Keratinocyte (primary cell): ENCODE measurements around the gene MPO. TPM values are rescaled to one million over a fixed set of nuclear protein-coding genes. Genes with fewer than 3 reads are reported as not detected.

Source experiments
- DNase-seq: peaks from one replicate; pipeline ENCODE4 v3.0.0-alpha.2; 2011; ENCODE audit warnings: low read depth, missing footprints, low spot score
- FAIRE-seq: peaks from 2 replicates; lab custom pipeline; 2011; peaks lifted over from hg19 to GRCh38; lab: Jason Lieb, UNC
- H2AFZ ChIP-seq: 2 replicates; pipeline ENCODE4 v1.6.0; 2012; ENCODE audit warnings: low read length, control low read depth, inconsistent platforms; ENCODE audit not compliant: control insufficient read depth
- H3K27ac ChIP-seq: 2 replicates; pipeline ENCODE4 v1.5.1; 2011; ENCODE audit warnings: low read length; ENCODE audit not compliant: control insufficient read depth, insufficient read depth
- H3K27me3 ChIP-seq: 3 replicates; pipeline ENCODE4 v1.6.0; 2011; ENCODE audit warnings: low read length; ENCODE audit not compliant: control insufficient read depth, insufficient read depth; ENCODE audit errors: extremely low read depth
- H3K36me3 ChIP-seq, 2 experiments: 2 replicates in 1 of 2; 3 replicates in 1 of 2; pipeline ENCODE4 v1.5.1; 2011; ENCODE audit warnings: low read length in 2 of 2, mild to moderate bottlenecking in 1 of 2; ENCODE audit not compliant: control insufficient read depth in 2 of 2, insufficient read depth in 2 of 2; ENCODE audit errors: extremely low read depth in 1 of 2
- H3K4me1 ChIP-seq: 3 replicates; pipeline ENCODE4 v1.5.1; 2011; ENCODE audit warnings: low read length; ENCODE audit not compliant: control insufficient read depth, insufficient read depth; ENCODE audit errors: extremely low read depth
- H3K4me2 ChIP-seq: 3 replicates; pipeline ENCODE4 v1.6.0; 2011; ENCODE audit warnings: low read depth, low read length; ENCODE audit not compliant: control insufficient read depth, insufficient read depth; ENCODE audit errors: extremely low read depth
- H3K4me3 ChIP-seq, 3 experiments: fragments of 200-600 bp in 1 of 3; sonication (generic) in 1 of 3; 2 replicates in 2 of 3; 3 replicates in 1 of 3; pipeline ENCODE4 v1.5.1; 2011 to 2016; ENCODE audit warnings: low read length in 3 of 3, mild to moderate bottlenecking in 3 of 3, control low read depth in 2 of 3, inconsistent platforms in 1 of 3, low read depth in 1 of 3, mixed read lengths in 1 of 3, mixed run types in 1 of 3, moderate library complexity in 1 of 3; ENCODE audit not compliant: control insufficient read depth in 2 of 3, insufficient read depth in 2 of 3; ENCODE audit errors: extremely low read depth in 1 of 3
- H3K79me2 ChIP-seq: 2 replicates; pipeline ENCODE4 v1.6.0; 2012; ENCODE audit warnings: low read length; ENCODE audit not compliant: control insufficient read depth, insufficient read depth
- H3K9ac ChIP-seq: 3 replicates; pipeline ENCODE4 v1.6.0; 2011; ENCODE audit warnings: low read length; ENCODE audit not compliant: control insufficient read depth, insufficient read depth; ENCODE audit errors: extremely low read depth
- H3K9me1 ChIP-seq: 3 replicates; pipeline ENCODE4 v1.6.0; 2011; ENCODE audit warnings: low read length; ENCODE audit not compliant: control insufficient read depth, insufficient read depth; ENCODE audit errors: extremely low read depth
- H3K9me3 ChIP-seq: 2 replicates; pipeline ENCODE4 v1.5.1; 2012; ENCODE audit warnings: low read depth, low read length; ENCODE audit not compliant: control insufficient read depth
- H4K20me1 ChIP-seq: 3 replicates; pipeline ENCODE4 v1.6.0; 2011; ENCODE audit warnings: low read length; ENCODE audit not compliant: control insufficient read depth, insufficient read depth; ENCODE audit errors: extremely low read depth
- EZH2 ChIP-seq: IDR thresholded peaks from one replicate; pipeline ENCODE4 v1.6.1; 2012; ENCODE audit warnings: inconsistent platforms, mild to moderate bottlenecking, low read length, moderate library complexity
- dilution Hi-C: fragments of 300-500 bp; cut with MboI; formaldehyde crosslinking; loops from one replicate; pipeline ENCODE4 v1.7.0; 2020; ENCODE audit warnings: low sequenced_read_pairs; ENCODE audit not compliant: extremely low pct_ligation_motif_present
- polyA minus RNA-seq, 3 experiments: library from RNA; depleted of rRNA, polyadenylated mRNA; stranded (reverse); fragments of >200 nt; gene quantifications; 1 replicate in 1 of 3; 2 replicates in 1 of 3; 3 replicates in 1 of 3; pipeline ENCODE4 v1.2.3, GENCODE V29; 2011
- polyA plus RNA-seq, 5 experiments: library from polyadenylated mRNA; depleted of rRNA in 3 of 5; stranded (reverse) in 3 of 5; stranded (forward) in 1 of 5; unstranded in 1 of 5; fragments of >200 nt; gene quantifications; 1 replicate in 1 of 5; 2 replicates in 3 of 5; 3 replicates in 1 of 5; pipeline versions ENCODE4 v1.2.1 to v1.2.3, GENCODE V29; 2011 to 2012; ENCODE audit warnings: missing spikeins in 2 of 5, low read depth in 1 of 5, low replicate concordance in 1 of 5
- TF ChIP-seq, protein P1 (sequence below), 3 experiments: IDR thresholded peaks in 1 of 3; conservative IDR thresholded peaks in 1 of 3; optimal IDR thresholded peaks in 1 of 3; 2 replicates in 2 of 3; 3 replicates in 1 of 3; pipeline versions ENCODE3 to v1.5.1; 2011; ENCODE audit warnings: low read length in 3 of 3, mild to moderate bottlenecking in 3 of 3, moderate library complexity in 2 of 3, control low read depth in 1 of 3, inconsistent platforms in 1 of 3; ENCODE audit not compliant: insufficient read depth in 2 of 3; ENCODE audit errors: extremely low read depth in 1 of 3

The MPO gene, protein sequence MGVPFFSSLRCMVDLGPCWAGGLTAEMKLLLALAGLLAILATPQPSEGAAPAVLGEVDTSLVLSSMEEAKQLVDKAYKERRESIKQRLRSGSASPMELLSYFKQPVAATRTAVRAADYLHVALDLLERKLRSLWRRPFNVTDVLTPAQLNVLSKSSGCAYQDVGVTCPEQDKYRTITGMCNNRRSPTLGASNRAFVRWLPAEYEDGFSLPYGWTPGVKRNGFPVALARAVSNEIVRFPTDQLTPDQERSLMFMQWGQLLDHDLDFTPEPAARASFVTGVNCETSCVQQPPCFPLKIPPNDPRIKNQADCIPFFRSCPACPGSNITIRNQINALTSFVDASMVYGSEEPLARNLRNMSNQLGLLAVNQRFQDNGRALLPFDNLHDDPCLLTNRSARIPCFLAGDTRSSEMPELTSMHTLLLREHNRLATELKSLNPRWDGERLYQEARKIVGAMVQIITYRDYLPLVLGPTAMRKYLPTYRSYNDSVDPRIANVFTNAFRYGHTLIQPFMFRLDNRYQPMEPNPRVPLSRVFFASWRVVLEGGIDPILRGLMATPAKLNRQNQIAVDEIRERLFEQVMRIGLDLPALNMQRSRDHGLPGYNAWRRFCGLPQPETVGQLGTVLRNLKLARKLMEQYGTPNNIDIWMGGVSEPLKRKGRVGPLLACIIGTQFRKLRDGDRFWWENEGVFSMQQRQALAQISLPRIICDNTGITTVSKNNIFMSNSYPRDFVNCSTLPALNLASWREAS
- polyA plus RNA-seq = not detected in 3 replicates
- not detected for polyA plus RNA-seq (2011; ENCODE audit: low read depth)
- not detected in 2 replicates for polyA plus RNA-seq (2011; cell fraction: cytosol; rRNA removed)
- not detected in 2 replicates for polyA plus RNA-seq (2011; cell fraction: nucleus; rRNA removed)
- not detected in 2 replicates for polyA plus RNA-seq (2012; ENCODE audit: low replicate concordance)
- polyA minus RNA-seq = not detected in 3 replicates
- polyA minus RNA-seq (2011; cell fraction: cytosol; rRNA and poly(A)+ RNA removed) = not detected
- polyA minus RNA-seq (2011; cell fraction: nucleus; rRNA and poly(A)+ RNA removed) = not detected in 2 replicates

DNA sequence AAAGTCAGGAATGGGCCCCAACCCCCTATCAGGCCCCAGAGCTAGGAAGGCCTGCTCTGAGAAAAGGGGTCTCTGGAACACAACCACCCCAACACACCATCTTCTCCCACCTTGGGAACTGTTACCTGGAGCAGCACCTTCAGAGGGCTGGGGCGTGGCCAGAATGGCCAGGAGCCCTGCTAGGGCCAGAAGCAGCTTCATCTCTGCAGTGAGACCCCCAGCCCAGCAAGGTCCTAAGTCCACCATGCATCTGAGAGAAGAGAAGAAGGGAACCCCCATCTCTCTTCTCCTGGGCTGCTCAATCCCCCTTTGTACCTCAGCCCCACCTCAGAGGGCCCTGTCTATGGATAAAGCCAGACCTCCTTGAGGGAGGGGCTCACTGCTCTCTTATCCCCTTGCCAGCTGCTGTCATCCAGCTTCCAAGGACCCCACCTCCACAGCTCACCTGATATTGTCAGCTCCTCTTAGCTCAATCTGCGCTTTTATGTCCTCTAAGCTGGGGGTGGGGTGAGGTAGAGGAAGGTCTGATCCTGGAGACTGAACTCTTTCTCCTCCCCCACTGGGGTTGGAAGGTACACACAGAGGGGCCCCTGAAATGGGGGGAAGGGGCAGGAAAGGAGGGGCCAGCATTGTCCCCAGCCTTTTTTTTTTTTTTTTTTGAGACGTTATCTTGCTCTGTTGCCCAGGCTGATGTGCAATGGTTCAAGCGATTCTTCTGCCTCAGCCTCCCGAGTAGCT lies at the start of gene MPO:
Gene MPO (minus strand): TSS at position 456 of the 738 bp plus-strand sequence. CDS start 177 bp downstream, at position 279.
- no peak within 1 kb of the TSS for H3K4me3 ChIP-seq
- H3K4me1 ChIP-seq = no peaks in the 10 kb centered on the region
- dilution Hi-C loops = loop anchor here (25.0 kb wide), 1 partner anchor 157 kb away; no protein-coding TSS in a partner anchor
- no peaks in the 10 kb centered on the region for H3K9me3 ChIP-seq
- H3K79me2 ChIP-seq = no peaks in the 10 kb centered on the region
- no peaks in the 10 kb centered on the region for H3K9me1 ChIP-seq
- no peak for FAIRE-seq
- DNase-seq = no peak
- no peaks in the 10 kb centered on the region for H3K36me3 ChIP-seq
- peaks cover 40% of the 10 kb centered on the region for H3K27me3 ChIP-seq
- TF ChIP-seq, protein P1, sequence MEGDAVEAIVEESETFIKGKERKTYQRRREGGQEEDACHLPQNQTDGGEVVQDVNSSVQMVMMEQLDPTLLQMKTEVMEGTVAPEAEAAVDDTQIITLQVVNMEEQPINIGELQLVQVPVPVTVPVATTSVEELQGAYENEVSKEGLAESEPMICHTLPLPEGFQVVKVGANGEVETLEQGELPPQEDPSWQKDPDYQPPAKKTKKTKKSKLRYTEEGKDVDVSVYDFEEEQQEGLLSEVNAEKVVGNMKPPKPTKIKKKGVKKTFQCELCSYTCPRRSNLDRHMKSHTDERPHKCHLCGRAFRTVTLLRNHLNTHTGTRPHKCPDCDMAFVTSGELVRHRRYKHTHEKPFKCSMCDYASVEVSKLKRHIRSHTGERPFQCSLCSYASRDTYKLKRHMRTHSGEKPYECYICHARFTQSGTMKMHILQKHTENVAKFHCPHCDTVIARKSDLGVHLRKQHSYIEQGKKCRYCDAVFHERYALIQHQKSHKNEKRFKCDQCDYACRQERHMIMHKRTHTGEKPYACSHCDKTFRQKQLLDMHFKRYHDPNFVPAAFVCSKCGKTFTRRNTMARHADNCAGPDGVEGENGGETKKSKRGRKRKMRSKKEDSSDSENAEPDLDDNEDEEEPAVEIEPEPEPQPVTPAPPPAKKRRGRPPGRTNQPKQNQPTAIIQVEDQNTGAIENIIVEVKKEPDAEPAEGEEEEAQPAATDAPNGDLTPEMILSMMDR (optimal IDR thresholded peaks at IDR 0.05 in 1 of 3, IDR thresholded peaks at IDR 0.05 in 1 of 3, conservative IDR thresholded peaks at IDR 0.05 in 1 of 3; ENCODE audit: extremely low read depth in 1 of 3, insufficient read depth in 2 of 3, low read length in 3 of 3) = no peak
- no peak for TF ChIP-seq EZH2
- H3K9ac ChIP-seq = no peak within 1 kb of the TSS
- no peaks in the 10 kb centered on the region for H4K20me1 ChIP-seq
- no peak within 1 kb of the TSS for H3K27ac ChIP-seq
- H3K4me2 ChIP-seq = no peak within 1 kb of the TSS
- no peak within 1 kb of the TSS for H2AFZ ChIP-seq

DNA sequence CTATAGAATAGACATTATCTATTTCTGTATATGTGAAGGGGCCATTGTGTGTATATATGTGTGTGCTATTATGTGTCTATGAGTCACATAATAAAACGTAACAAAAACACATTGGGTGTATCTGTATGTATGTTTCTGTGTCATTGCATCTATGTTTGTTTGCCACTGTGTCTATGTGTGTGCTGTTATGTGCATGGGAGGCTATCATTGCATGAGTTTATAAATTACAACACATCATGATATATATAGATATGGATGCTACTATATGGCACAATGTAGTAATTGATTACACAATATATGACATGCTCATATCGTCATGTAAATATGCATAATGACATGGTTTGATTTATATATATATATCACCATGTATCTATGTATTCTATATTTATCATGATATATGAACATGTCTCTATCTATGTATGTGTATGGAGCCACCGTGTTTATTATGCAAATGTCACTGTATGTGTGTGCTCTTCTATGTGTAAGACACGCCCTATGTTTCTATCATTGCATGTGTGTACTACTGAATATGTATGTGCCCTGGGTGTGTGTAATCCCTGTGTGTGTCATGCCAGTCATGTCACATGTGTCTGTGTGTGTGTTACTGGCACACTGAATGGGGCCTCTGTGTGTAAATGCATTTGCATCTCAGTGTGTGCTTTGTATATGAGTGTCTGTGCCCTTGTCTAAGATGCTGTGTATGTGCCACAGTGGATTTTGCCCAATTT lies 49.2 kb upstream of the MPO start:
- no peak for FAIRE-seq
- no peaks in the 10 kb centered on the region for H4K20me1 ChIP-seq

More for the DNA sequence above, 49.2 kb upstream of the MPO start:
- TF ChIP-seq EZH2 = no peak
- TF ChIP-seq, protein P1 (optimal IDR thresholded peaks at IDR 0.05 in 1 of 3, IDR thresholded peaks at IDR 0.05 in 1 of 3, conservative IDR thresholded peaks at IDR 0.05 in 1 of 3; ENCODE audit: extremely low read depth in 1 of 3, insufficient read depth in 2 of 3, low read length in 3 of 3) = no peak
- Histone ChIP-seq H3K4me3 (no peak overlapping the region), H3K4me2 (no peak overlapping the region), H3K9ac (no peak overlapping the region), H3K36me3 (no peaks in the 10 kb centered on the region), H3K4me1 (no peaks in the 10 kb centered on the region), H3K27me3 (peaks cover 37% of the 10 kb centered on the region), H3K9me3 (no peaks in the 10 kb centered on the region), H3K27ac (no peak overlapping the region), H3K9me1 (no peaks in the 10 kb centered on the region), H2AFZ (no peak overlapping the region), H3K79me2 (no peaks in the 10 kb centered on the region)
- dilution Hi-C loops = no loop called here
- no peak for DNase-seq
